Neuron (in vitro differentiated cells): ENCODE measurements around the gene CEP63.

ENCODE experiments used
- H2AFZ ChIP-seq: one replicate; pipeline ENCODE4 v1.6.1; 2013; ENCODE audit warnings: low read depth, mild to moderate bottlenecking, inconsistent platforms, low read length, moderate library complexity
- H3K27me3 ChIP-seq: one replicate; pipeline ENCODE4 v1.6.1; 2013; ENCODE audit warnings: low read length; ENCODE audit not compliant: insufficient read depth
- H3K36me3 ChIP-seq: one replicate; pipeline ENCODE4 v1.6.1; 2013; ENCODE audit warnings: low read length; ENCODE audit not compliant: insufficient read depth
- H3K4me1 ChIP-seq: one replicate; pipeline ENCODE4 v1.6.1; 2013; ENCODE audit warnings: low read length; ENCODE audit not compliant: insufficient read depth
- H3K4me3 ChIP-seq: 2 replicates; pipeline ENCODE4 v1.5.1; 2013; ENCODE audit warnings: mild to moderate bottlenecking, low read length, moderate library complexity
- H3K9me3 ChIP-seq: one replicate; pipeline ENCODE4 v1.6.1; 2013; ENCODE audit warnings: low read length

Gene CEP63

GRCh38 chr3:134458406-134458945, 27.4 kb upstream of the CEP63 start:
- H3K4me1 ChIP-seq, result peaks cover 15% of the 10 kb centered on the region
- no peak overlapping the region for H3K4me3 ChIP-seq
- H2AFZ ChIP-seq, result no peak overlapping the region
- H3K9me3 ChIP-seq, result no peaks in the 10 kb centered on the region
- no peaks in the 10 kb centered on the region for H3K27me3 ChIP-seq
- H3K36me3 ChIP-seq, result no peaks in the 10 kb centered on the region

- peaks cover 26% of the 10 kb centered on the region for H3K4me1 ChIP-seq
- H2AFZ ChIP-seq, result no peak overlapping the region
- no peaks in the 10 kb centered on the region for H3K36me3 ChIP-seq
- no peaks in the 10 kb centered on the region for H3K27me3 ChIP-seq
- H3K9me3 ChIP-seq, result no peaks in the 10 kb centered on the region
- no peak overlapping the region for H3K4me3 ChIP-seq
Measured at GRCh38 chr3:134459562-134459961, 26.3 kb upstream of the CEP63 start.

DNA sequence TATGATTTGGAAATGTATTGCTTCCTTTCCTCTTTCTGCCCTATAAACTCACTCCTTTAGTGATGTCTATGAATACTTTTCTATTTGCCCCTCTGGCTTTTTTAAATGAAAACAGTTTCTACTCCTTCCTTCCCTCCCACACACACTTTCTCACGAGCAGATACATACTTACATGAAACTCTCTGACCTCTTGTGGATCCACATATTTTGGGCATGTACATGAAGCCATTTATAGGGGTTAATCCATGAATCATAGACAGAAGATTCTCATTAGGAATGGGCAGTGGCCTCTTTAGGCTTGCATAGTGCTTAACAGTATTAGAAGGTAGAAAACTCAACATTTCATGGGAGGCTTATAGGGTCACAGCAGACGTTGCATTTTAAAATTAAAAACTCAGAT, 24.9 kb upstream of the CEP63 start:
- peaks cover 31% of the 10 kb centered on the region for H3K4me1 ChIP-seq
- no peaks in the 10 kb centered on the region for H3K27me3 ChIP-seq
- no peak overlapping the region for H3K4me3 ChIP-seq
- no peaks in the 10 kb centered on the region for H3K36me3 ChIP-seq
- H2AFZ ChIP-seq, result no peak overlapping the region
- no peaks in the 10 kb centered on the region for H3K9me3 ChIP-seq

- no peaks in the 10 kb centered on the region for H3K27me3 ChIP-seq
- peaks cover 31% of the 10 kb centered on the region for H3K4me1 ChIP-seq
- no peaks in the 10 kb centered on the region for H3K36me3 ChIP-seq
- no peaks in the 10 kb centered on the region for H3K9me3 ChIP-seq
- no peak overlapping the region for H2AFZ ChIP-seq
- H3K4me3 ChIP-seq, result no peak overlapping the region
Measured at GRCh38 chr3:134462331-134462941, 23.4 kb upstream of the CEP63 start.

DNA sequence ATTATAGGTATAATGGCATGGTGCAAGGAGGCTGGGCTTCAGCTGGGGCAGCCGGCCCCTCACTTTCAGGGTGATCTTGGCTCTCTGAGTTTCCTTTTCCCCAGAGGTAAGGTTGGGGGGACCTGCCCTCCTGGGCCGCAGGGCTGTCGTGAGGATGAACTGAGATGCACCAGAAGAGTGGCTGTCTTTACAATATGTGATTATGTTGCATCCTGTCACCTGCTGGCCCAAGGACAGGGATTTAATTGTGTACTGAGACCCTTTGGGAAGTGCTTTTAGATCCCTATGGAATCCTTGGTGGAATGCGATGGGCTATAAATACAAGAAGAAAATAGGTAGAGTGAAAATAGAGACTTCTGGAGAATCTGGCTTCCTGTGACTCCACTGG, 22.2 kb upstream of the CEP63 start:
- Histone ChIP-seq H2AFZ (peak overlapping the region; percentile 5), H3K9me3 (no peaks in the 10 kb centered on the region), H3K4me1 (peaks cover 31% of the 10 kb centered on the region), H3K36me3 (no peaks in the 10 kb centered on the region), H3K27me3 (no peaks in the 10 kb centered on the region), H3K4me3 (no peak overlapping the region)

GRCh38 chr3:134464064-134464688, 21.7 kb upstream of the CEP63 start:
- Histone ChIP-seq H3K4me3 (peak overlapping the region; percentile 21), H3K27me3 (no peaks in the 10 kb centered on the region), H3K4me1 (peaks cover 31% of the 10 kb centered on the region)

GRCh38 chr3:134464689-134465365, 21.0 kb upstream of the CEP63 start:
- no peak overlapping the region for H2AFZ ChIP-seq
- H3K4me1 ChIP-seq, result peaks cover 31% of the 10 kb centered on the region
- H3K27me3 ChIP-seq, result no peaks in the 10 kb centered on the region
- no peaks in the 10 kb centered on the region for H3K9me3 ChIP-seq
- no peaks in the 10 kb centered on the region for H3K36me3 ChIP-seq
- H3K4me3 ChIP-seq, result no peak overlapping the region

More at GRCh38 chr3:134464064-134464688, 21.7 kb upstream of the CEP63 start:
- Histone ChIP-seq H3K36me3 (no peaks in the 10 kb centered on the region), H2AFZ (peak overlapping the region; percentile 5), H3K9me3 (no peaks in the 10 kb centered on the region)

- Histone ChIP-seq H3K4me1 (peaks cover 31% of the 10 kb centered on the region), H2AFZ (no peak overlapping the region), H3K9me3 (no peaks in the 10 kb centered on the region), H3K4me3 (no peak overlapping the region), H3K27me3 (no peaks in the 10 kb centered on the region), H3K36me3 (no peaks in the 10 kb centered on the region)
Measured at GRCh38 chr3:134466331-134466730, 19.5 kb upstream of the CEP63 start.

- Histone ChIP-seq H3K36me3 (no peaks in the 10 kb centered on the region), H2AFZ (no peak overlapping the region), H3K9me3 (no peaks in the 10 kb centered on the region), H3K4me1 (peaks cover 16% of the 10 kb centered on the region), H3K27me3 (no peaks in the 10 kb centered on the region), H3K4me3 (no peak overlapping the region)
Measured at GRCh38 chr3:134468519-134468918, 17.3 kb upstream of the CEP63 start.

DNA sequence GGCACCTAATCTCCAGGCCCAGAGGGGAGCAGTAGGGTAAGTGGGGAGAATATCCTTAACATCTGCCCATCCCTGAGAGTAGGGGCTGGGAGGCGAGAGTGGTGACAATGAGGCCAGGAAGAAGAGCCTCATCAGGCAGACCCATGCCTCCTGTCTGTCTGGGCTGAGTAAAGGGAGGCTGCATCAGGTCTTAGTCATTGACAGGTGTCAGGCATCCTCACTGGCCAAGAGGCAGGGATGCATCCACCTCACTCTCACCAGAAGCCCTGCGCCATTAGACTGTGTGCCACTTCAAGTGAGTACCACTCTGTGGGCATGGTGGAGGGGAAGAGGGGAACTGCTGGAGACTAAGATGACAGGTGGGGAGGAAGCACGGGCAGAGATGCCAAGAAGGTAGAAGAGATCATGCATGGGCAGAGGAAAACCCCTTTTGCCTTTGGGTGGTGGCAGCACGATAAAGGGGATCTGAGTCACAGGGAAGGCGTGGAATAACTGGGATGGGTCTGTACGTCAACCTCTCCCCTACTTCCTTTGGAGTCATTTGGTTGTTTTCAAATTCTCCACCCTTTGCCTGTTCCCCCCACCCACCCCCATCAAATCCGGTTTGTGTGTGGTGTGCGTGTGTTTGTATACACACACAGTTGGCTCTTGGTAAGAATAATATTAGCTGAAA, 14.2 kb upstream of the CEP63 start:
- H3K27me3 ChIP-seq, result no peaks in the 10 kb centered on the region
- H2AFZ ChIP-seq, result no peak overlapping the region
- H3K4me1 ChIP-seq, result no peaks in the 10 kb centered on the region
- H3K36me3 ChIP-seq, result peaks cover 7% of the 10 kb centered on the region
- no peak overlapping the region for H3K4me3 ChIP-seq
- H3K9me3 ChIP-seq, result no peaks in the 10 kb centered on the region

DNA sequence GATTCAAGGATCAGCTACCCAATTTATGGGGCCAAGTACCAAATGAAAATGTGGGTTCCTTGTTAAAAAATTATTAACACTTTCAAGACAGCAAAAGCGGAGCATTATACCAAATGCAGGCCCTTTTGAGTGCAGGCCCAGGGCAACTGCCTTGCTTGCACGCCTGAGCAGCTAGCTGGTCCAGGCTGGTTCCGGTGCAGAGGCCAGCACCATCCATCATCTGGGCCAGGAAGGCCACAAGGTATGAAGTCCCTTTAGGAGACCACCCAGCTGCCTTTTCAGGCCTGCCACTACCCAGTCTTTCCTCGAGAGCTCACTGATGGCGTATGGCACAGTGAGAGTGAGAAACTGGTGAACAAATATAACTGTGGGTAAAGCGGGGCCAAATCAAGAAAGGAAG, 13.0 kb upstream of the CEP63 start:
- no peak overlapping the region for H3K4me3 ChIP-seq
- H3K27me3 ChIP-seq, result no peaks in the 10 kb centered on the region

GRCh38 chr3:134473868-134474546, 11.8 kb upstream of the CEP63 start:
- no peak overlapping the region for H2AFZ ChIP-seq
- no peaks in the 10 kb centered on the region for H3K4me1 ChIP-seq
- H3K9me3 ChIP-seq, result no peaks in the 10 kb centered on the region
- peaks cover 28% of the 10 kb centered on the region for H3K36me3 ChIP-seq
- no peak overlapping the region for H3K4me3 ChIP-seq
- H3K27me3 ChIP-seq, result no peaks in the 10 kb centered on the region

More for the DNA sequence above, 13.0 kb upstream of the CEP63 start:
- Histone ChIP-seq H2AFZ (no peak overlapping the region), H3K4me1 (no peaks in the 10 kb centered on the region), H3K9me3 (no peaks in the 10 kb centered on the region), H3K36me3 (peaks cover 16% of the 10 kb centered on the region)
